Breast epithelium (tissue), 3 donors: ENCODE results near the gene HRK.

Experiments used
- POLR2A ChIP-seq: fragments of 450-650 bp; IDR thresholded peaks from one replicate; pipeline ENCODE4 v1.6.1; 2016; ENCODE audit warnings: antibody characterized with exemption, mild to moderate bottlenecking, moderate library complexity
- POLR2AphosphoS5 ChIP-seq, 3 donors: sonication (generic); formaldehyde crosslinking; IDR thresholded peaks; one replicate each; pipeline ENCODE4 v1.6.1; 2017; ENCODE audit warnings: antibody characterized with exemption in 3 of 3
- TF ChIP-seq, protein P1 (sequence below), 3 donors: fragments of 450-650 bp; IDR thresholded peaks; one replicate each; pipeline ENCODE4 v1.5.1; 2016 to 2017; ENCODE audit warnings: antibody characterized with exemption in 3 of 3, mild to moderate bottlenecking in 3 of 3, moderate library complexity in 3 of 3

DNA sequence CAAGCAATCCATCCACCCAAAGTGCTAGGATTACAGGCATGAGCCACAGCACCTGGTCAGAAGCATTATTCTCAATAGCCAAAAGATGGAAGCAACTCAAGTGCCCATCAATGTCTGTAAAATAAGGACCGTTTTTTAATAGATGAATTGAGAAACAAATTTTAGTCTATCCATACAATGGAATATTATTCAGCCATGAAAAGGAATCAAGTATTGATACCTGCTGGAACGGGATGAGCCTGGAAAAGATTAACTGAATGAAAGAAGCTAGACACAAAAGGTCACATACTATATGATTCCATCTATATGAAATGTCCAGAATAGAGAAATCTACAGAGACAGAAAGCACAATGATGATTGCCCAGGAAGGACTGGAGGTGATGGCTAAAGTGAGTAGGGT is 20.4 kb upstream of the HRK start:
- no peak for TF ChIP-seq POLR2A
- TF ChIP-seq, protein P1, sequence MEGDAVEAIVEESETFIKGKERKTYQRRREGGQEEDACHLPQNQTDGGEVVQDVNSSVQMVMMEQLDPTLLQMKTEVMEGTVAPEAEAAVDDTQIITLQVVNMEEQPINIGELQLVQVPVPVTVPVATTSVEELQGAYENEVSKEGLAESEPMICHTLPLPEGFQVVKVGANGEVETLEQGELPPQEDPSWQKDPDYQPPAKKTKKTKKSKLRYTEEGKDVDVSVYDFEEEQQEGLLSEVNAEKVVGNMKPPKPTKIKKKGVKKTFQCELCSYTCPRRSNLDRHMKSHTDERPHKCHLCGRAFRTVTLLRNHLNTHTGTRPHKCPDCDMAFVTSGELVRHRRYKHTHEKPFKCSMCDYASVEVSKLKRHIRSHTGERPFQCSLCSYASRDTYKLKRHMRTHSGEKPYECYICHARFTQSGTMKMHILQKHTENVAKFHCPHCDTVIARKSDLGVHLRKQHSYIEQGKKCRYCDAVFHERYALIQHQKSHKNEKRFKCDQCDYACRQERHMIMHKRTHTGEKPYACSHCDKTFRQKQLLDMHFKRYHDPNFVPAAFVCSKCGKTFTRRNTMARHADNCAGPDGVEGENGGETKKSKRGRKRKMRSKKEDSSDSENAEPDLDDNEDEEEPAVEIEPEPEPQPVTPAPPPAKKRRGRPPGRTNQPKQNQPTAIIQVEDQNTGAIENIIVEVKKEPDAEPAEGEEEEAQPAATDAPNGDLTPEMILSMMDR (IDR thresholded peaks at IDR 0.05): no peak
- no peak for TF ChIP-seq POLR2AphosphoS5 (IDR thresholded peaks at IDR 0.05)
